ENCODE measurements around the gene SRRM3. TPM values are rescaled to one million over a fixed set of nuclear protein-coding genes. Genes with fewer than 3 reads are reported as not detected.

SRRM3 gene
- total RNA-seq, 1 experiment from 2014 or later = 0.21 TPM

- Mint-ChIP-seq H3K27ac (ENCODE audit: unreplicated experiment) (no peak overlapping the region), H3K9me3 (ENCODE audit: low read depth, unreplicated experiment) (no peaks in the 10 kb centered on the region), H3K4me3 (ENCODE audit: low read depth, unreplicated experiment) (no peak overlapping the region), H3K36me3 (ENCODE audit: insufficient read depth, unreplicated experiment) (no peaks in the 10 kb centered on the region), H3K4me1 (ENCODE audit: low read depth, unreplicated experiment) (no peaks in the 10 kb centered on the region), H3K27me3 (ENCODE audit: unreplicated experiment) (peaks cover 24% of the 10 kb centered on the region)
- TF ChIP-seq CTCF (IDR thresholded peaks at IDR 0.05; ENCODE audit: unreplicated experiment) = no peak
- no peak for DNase-seq
- intact Hi-C loops (cut with micrococcal nuclease; ENCODE audit: unreplicated experiment) = loop anchor here (2.0 kb wide), 1 partner anchor 83 kb away; no protein-coding TSS in a partner anchor
- BruUV-seq (replicated peaks) = no TSS peak
- CTCF ChIA-PET = interaction anchor here (1.6 to 1.7 kb wide), 2 partner anchors 29 to 84 kb away, joined by 10 to 13 read pairs; no protein-coding TSS in a partner anchor
Measured at GRCh38 chr7:76261931-76262330, 60.2 kb downstream of the SRRM3 start.

- no TSS peak for BruUV-seq (replicated peaks)
- Mint-ChIP-seq H3K4me1 (ENCODE audit: low read depth, unreplicated experiment) (no peaks in the 10 kb centered on the region), H3K27me3 (ENCODE audit: unreplicated experiment) (peaks cover 19% of the 10 kb centered on the region), H3K36me3 (ENCODE audit: insufficient read depth, unreplicated experiment) (no peaks in the 10 kb centered on the region), H3K27ac (ENCODE audit: unreplicated experiment) (no peak overlapping the region), H3K4me3 (ENCODE audit: low read depth, unreplicated experiment) (no peak overlapping the region), H3K9me3 (ENCODE audit: low read depth, unreplicated experiment) (no peaks in the 10 kb centered on the region)
- peak; percentile 59 for DNase-seq
- CTCF ChIA-PET = interaction anchor here (0.7 to 1.7 kb wide), 8 partner anchors 12 to 215 kb away, joined by 3 to 13 read pairs (median 6); partner anchors contain the start of genes MDH2 and STYXL1
- TF ChIP-seq CTCF (IDR thresholded peaks at IDR 0.05; ENCODE audit: unreplicated experiment) = peak; percentile 45
- intact Hi-C loops (cut with micrococcal nuclease; ENCODE audit: unreplicated experiment) = loop anchor here (2.0 kb wide), 1 partner anchor 84 kb away; no protein-coding TSS in a partner anchor
Measured at GRCh38 chr7:76262683-76263402, 61.1 kb downstream of the SRRM3 start.

GRCh38 chr7:76265299-76265698 lies 63.6 kb downstream of the SRRM3 start:
- TF ChIP-seq CTCF (IDR thresholded peaks at IDR 0.05; ENCODE audit: unreplicated experiment) = no peak
- H3K27me3 Mint-ChIP-seq (ENCODE audit: unreplicated experiment) = peaks cover 29% of the 10 kb centered on the region
- no peaks in the 10 kb centered on the region for H3K36me3 Mint-ChIP-seq (ENCODE audit: insufficient read depth, unreplicated experiment)
- no peaks in the 10 kb centered on the region for H3K4me1 Mint-ChIP-seq (ENCODE audit: low read depth, unreplicated experiment)
- H3K27ac Mint-ChIP-seq (ENCODE audit: unreplicated experiment) = no peak overlapping the region
- intact Hi-C loops (cut with micrococcal nuclease; ENCODE audit: unreplicated experiment) = no loop called here
- DNase-seq = no peak
- CTCF ChIA-PET = interaction anchor here (0.6 kb wide), 1 partner anchor 11 kb away, joined by 4 read pairs; no protein-coding TSS in a partner anchor
- no peaks in the 10 kb centered on the region for H3K9me3 Mint-ChIP-seq (ENCODE audit: low read depth, unreplicated experiment)
- BruUV-seq (replicated peaks) = no TSS peak
- H3K4me3 Mint-ChIP-seq (ENCODE audit: low read depth, unreplicated experiment) = no peak overlapping the region

GRCh38 chr7:76267107-76267893 lies 65.6 kb downstream of the SRRM3 start:
- Mint-ChIP-seq H3K27me3 (ENCODE audit: unreplicated experiment) (peaks cover 41% of the 10 kb centered on the region), H3K9me3 (ENCODE audit: low read depth, unreplicated experiment) (no peaks in the 10 kb centered on the region), H3K27ac (ENCODE audit: unreplicated experiment) (no peak overlapping the region), H3K4me1 (ENCODE audit: low read depth, unreplicated experiment) (no peaks in the 10 kb centered on the region), H3K4me3 (ENCODE audit: low read depth, unreplicated experiment) (no peak overlapping the region), H3K36me3 (ENCODE audit: insufficient read depth, unreplicated experiment) (no peaks in the 10 kb centered on the region)
- TF ChIP-seq CTCF (IDR thresholded peaks at IDR 0.05; ENCODE audit: unreplicated experiment) = no peak
- BruUV-seq (replicated peaks) = no TSS peak
- intact Hi-C loops (cut with micrococcal nuclease; ENCODE audit: unreplicated experiment) = no loop called here
- CTCF ChIA-PET = no interaction called here
- no peak for DNase-seq

Data from Calu3 (cell line).